Measurements from ENCODE around the gene SKI. TPM values are rescaled to one million over a fixed set of nuclear protein-coding genes. Genes with fewer than 3 reads are reported as not detected.
A peak's percentile ranks its signal among the peaks of the same experiment; 100 is the strongest.

Gene SKI
- total RNA-seq, 1 experiment from 2014 or later = 28.3 TPM

GRCh38 chr1:2256435-2257244, 28.5 kb downstream of the SKI start:
- H3K9me3 ChIP-seq (ENCODE audit: low read length) = no peaks in the 10 kb centered on the region
- ATAC-seq (peak; percentile 9; the same call in 1 of the 2 replicates), DNase-seq (no peak)
- no peak overlapping the region for H3K4me3 ChIP-seq (ENCODE audit: low read length)
- TF ChIP-seq CTCF (conservative IDR thresholded peaks at IDR 0.05; ENCODE audit: low read depth, low read length) (no peak), EZH2phosphoT487 (IDR thresholded peaks at IDR 0.05; ENCODE audit: borderline replicate concordance, low read length) (no peak), EZH2 (IDR thresholded peaks at IDR 0.05; ENCODE audit: low read length, unreplicated experiment) (no peak)
- H3K36me3 ChIP-seq (ENCODE audit: low read depth, low read length) = peaks cover 13% of the 10 kb centered on the region; the same call in 1 of the 2 replicates
- no peak overlapping the region for H3K4me2 ChIP-seq (ENCODE audit: low read length)
- H3K27me3 ChIP-seq (ENCODE audit: low read length) = no peaks in the 10 kb centered on the region
- H2AFZ ChIP-seq (ENCODE audit: low read length) = no peak overlapping the region
- H3K4me1 ChIP-seq (ENCODE audit: insufficient read depth, low read length) = peaks cover 3% of the 10 kb centered on the region; the same call in 1 of the 2 replicates
- ChIA-PET POLR2A (ENCODE audit: unreplicated experiment) (no interaction called here), CTCF (no interaction called here)
- no peak overlapping the region for H3K9ac ChIP-seq (ENCODE audit: low read length)
- intact Hi-C loops (cut with micrococcal nuclease) = no loop called here
- no peaks in the 10 kb centered on the region for H3K9me2 ChIP-seq (replicated peaks; ENCODE audit: low read length)
- H3K79me2 ChIP-seq (ENCODE audit: low read length) = peaks cover 99% of the 10 kb centered on the region
- no TSS peak for BruUV-seq (replicated peaks)
- H3K27ac ChIP-seq (ENCODE audit: low read length) = 0 out of 2 replicates have a peak overlapping the region, but pooled peaks have one; percentile 8
- peaks cover 8% of the 10 kb centered on the region for H3F3A ChIP-seq (ENCODE audit: low read length, unreplicated experiment)
- H4K20me1 ChIP-seq (ENCODE audit: low read length) = peaks cover 71% of the 10 kb centered on the region

GRCh38 chr1:2257245-2257627, 29.1 kb downstream of the SKI start:
- H3K79me2 ChIP-seq (ENCODE audit: low read length) = peaks cover 99% of the 10 kb centered on the region
- peaks cover 13% of the 10 kb centered on the region; the same call in 1 of the 2 replicates for H3K36me3 ChIP-seq (ENCODE audit: low read depth, low read length)
- H3K27ac ChIP-seq (ENCODE audit: low read length) = no peak overlapping the region
- intact Hi-C loops (cut with micrococcal nuclease) = no loop called here
- H3K9ac ChIP-seq (ENCODE audit: low read length) = no peak overlapping the region
- peaks cover 66% of the 10 kb centered on the region for H4K20me1 ChIP-seq (ENCODE audit: low read length)
- TF ChIP-seq CTCF (conservative IDR thresholded peaks at IDR 0.05; ENCODE audit: low read depth, low read length) (no peak), EZH2phosphoT487 (IDR thresholded peaks at IDR 0.05; ENCODE audit: borderline replicate concordance, low read length) (no peak), EZH2 (IDR thresholded peaks at IDR 0.05; ENCODE audit: low read length, unreplicated experiment) (no peak)
- peaks cover 3% of the 10 kb centered on the region; the same call in 1 of the 2 replicates for H3K4me1 ChIP-seq (ENCODE audit: insufficient read depth, low read length)
- no peak for ATAC-seq
- H3F3A ChIP-seq (ENCODE audit: low read length, unreplicated experiment) = peaks cover 8% of the 10 kb centered on the region
- no peaks in the 10 kb centered on the region for H3K9me2 ChIP-seq (replicated peaks; ENCODE audit: low read length)
- no peak overlapping the region for H3K4me2 ChIP-seq (ENCODE audit: low read length)
- no peak overlapping the region for H2AFZ ChIP-seq (ENCODE audit: low read length)
- no peak overlapping the region for H3K4me3 ChIP-seq (ENCODE audit: low read length)
- ChIA-PET CTCF (no interaction called here), POLR2A (ENCODE audit: unreplicated experiment) (no interaction called here)
- no TSS peak for BruUV-seq (replicated peaks)
- no peak for DNase-seq
- no peaks in the 10 kb centered on the region for H3K9me3 ChIP-seq (ENCODE audit: low read length)
- H3K27me3 ChIP-seq (ENCODE audit: low read length) = no peaks in the 10 kb centered on the region
